Neural progenitor cell (in vitro differentiated cells): ENCODE results near the gene CTSL.

Experiments used
- EZH2 ChIP-seq: fragments of 200-600 bp; sonication (generic); IDR thresholded peaks from 2 replicates; pipeline ENCODE4 v1.6.1; 2017; ENCODE audit warnings: antibody characterized with exemption, mild to moderate bottlenecking, moderate library complexity
- TF ChIP-seq, protein P1 (sequence below): fragments of 200-600 bp; sonication (generic); IDR thresholded peaks from 2 replicates; pipeline ENCODE4 v1.5.1; 2017; ENCODE audit warnings: antibody characterized with exemption, mild to moderate bottlenecking

GRCh38 chr9:87749335-87750035 lies 23.6 kb downstream of the CTSL start:
- TF ChIP-seq EZH2, result no peak
- TF ChIP-seq, protein P1, sequence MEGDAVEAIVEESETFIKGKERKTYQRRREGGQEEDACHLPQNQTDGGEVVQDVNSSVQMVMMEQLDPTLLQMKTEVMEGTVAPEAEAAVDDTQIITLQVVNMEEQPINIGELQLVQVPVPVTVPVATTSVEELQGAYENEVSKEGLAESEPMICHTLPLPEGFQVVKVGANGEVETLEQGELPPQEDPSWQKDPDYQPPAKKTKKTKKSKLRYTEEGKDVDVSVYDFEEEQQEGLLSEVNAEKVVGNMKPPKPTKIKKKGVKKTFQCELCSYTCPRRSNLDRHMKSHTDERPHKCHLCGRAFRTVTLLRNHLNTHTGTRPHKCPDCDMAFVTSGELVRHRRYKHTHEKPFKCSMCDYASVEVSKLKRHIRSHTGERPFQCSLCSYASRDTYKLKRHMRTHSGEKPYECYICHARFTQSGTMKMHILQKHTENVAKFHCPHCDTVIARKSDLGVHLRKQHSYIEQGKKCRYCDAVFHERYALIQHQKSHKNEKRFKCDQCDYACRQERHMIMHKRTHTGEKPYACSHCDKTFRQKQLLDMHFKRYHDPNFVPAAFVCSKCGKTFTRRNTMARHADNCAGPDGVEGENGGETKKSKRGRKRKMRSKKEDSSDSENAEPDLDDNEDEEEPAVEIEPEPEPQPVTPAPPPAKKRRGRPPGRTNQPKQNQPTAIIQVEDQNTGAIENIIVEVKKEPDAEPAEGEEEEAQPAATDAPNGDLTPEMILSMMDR, result no peak
